ENCODE data around the gene SCG3.

The SCG3 gene

GRCh38 chr15:51724673-51725072 lies 43.4 kb downstream of the SCG3 start:
- no peaks in the 10 kb centered on the region for H4K20me1 ChIP-seq (ENCODE audit: insufficient read depth, low read length)
- H3K4me2 ChIP-seq (ENCODE audit: low read length): no peak overlapping the region
- no peaks in the 10 kb centered on the region for H3K27me3 ChIP-seq (ENCODE audit: insufficient read depth, low read length)
- peaks cover 6% of the 10 kb centered on the region; the same call in 1 of the 2 replicates for H3K36me3 ChIP-seq (ENCODE audit: insufficient read depth, low read length)
- no peak overlapping the region for H3K4me3 ChIP-seq (ENCODE audit: low read depth, low read length, poor library complexity, severe bottlenecking)
- no peaks in the 10 kb centered on the region for H3K79me2 ChIP-seq (ENCODE audit: insufficient read depth, low read length)
- no peaks in the 10 kb centered on the region for H3F3A ChIP-seq (ENCODE audit: insufficient read depth, low read length)
- H3K9me2 ChIP-seq (ENCODE audit: low read depth, low read length): no peaks in the 10 kb centered on the region
- H3K9ac ChIP-seq (ENCODE audit: low read length): no peak overlapping the region
- H2AFZ ChIP-seq (ENCODE audit: low read length): no peak overlapping the region
- H3K27ac ChIP-seq (ENCODE audit: low read depth, low read length, poor library complexity, severe bottlenecking): no peak overlapping the region
- TF ChIP-seq EZH2 (IDR thresholded peaks at IDR 0.05; ENCODE audit: borderline replicate concordance, low read length) (no peak), CTCF (IDR thresholded peaks at IDR 0.05; ENCODE audit: low read length) (no peak)
- H3K9me3 ChIP-seq (ENCODE audit: low read length): no peaks in the 10 kb centered on the region
- no peaks in the 10 kb centered on the region for H3K4me1 ChIP-seq (ENCODE audit: insufficient read depth, low read length, severe bottlenecking)

GRCh38 chr15:51726302-51727073 lies 45.2 kb downstream of the SCG3 start:
- H4K20me1 ChIP-seq (ENCODE audit: insufficient read depth, low read length): no peaks in the 10 kb centered on the region
- H3K4me2 ChIP-seq (ENCODE audit: low read length): no peak overlapping the region
- peaks cover 6% of the 10 kb centered on the region; the same call in 1 of the 2 replicates for H3K36me3 ChIP-seq (ENCODE audit: insufficient read depth, low read length)
- H2AFZ ChIP-seq (ENCODE audit: low read length): no peak overlapping the region
- no peaks in the 10 kb centered on the region for H3K9me2 ChIP-seq (ENCODE audit: low read depth, low read length)
- H3K4me1 ChIP-seq (ENCODE audit: insufficient read depth, low read length, severe bottlenecking): peaks cover 10% of the 10 kb centered on the region
- H3K79me2 ChIP-seq (ENCODE audit: insufficient read depth, low read length): no peaks in the 10 kb centered on the region
- no peaks in the 10 kb centered on the region for H3K9me3 ChIP-seq (ENCODE audit: low read length)
- H3K9ac ChIP-seq (ENCODE audit: low read length): no peak overlapping the region
- H3F3A ChIP-seq (ENCODE audit: insufficient read depth, low read length): no peaks in the 10 kb centered on the region
- H3K27me3 ChIP-seq (ENCODE audit: insufficient read depth, low read length): no peaks in the 10 kb centered on the region
- H3K4me3 ChIP-seq (ENCODE audit: low read depth, low read length, poor library complexity, severe bottlenecking): no peak overlapping the region
- H3K27ac ChIP-seq (ENCODE audit: low read depth, low read length, poor library complexity, severe bottlenecking): no peak overlapping the region
- TF ChIP-seq CTCF (IDR thresholded peaks at IDR 0.05; ENCODE audit: low read length) (no peak), EZH2 (IDR thresholded peaks at IDR 0.05; ENCODE audit: borderline replicate concordance, low read length) (no peak)

- Histone ChIP-seq H3K4me1 (ENCODE audit: insufficient read depth, low read length, severe bottlenecking) (peaks cover 18% of the 10 kb centered on the region), H3K27me3 (ENCODE audit: insufficient read depth, low read length) (no peaks in the 10 kb centered on the region), H3K9ac (ENCODE audit: low read length) (no peak overlapping the region), H3F3A (ENCODE audit: insufficient read depth, low read length) (no peaks in the 10 kb centered on the region), H3K9me3 (ENCODE audit: low read length) (no peaks in the 10 kb centered on the region), H2AFZ (ENCODE audit: low read length) (no peak overlapping the region), H3K27ac (ENCODE audit: low read depth, low read length, poor library complexity, severe bottlenecking) (no peak overlapping the region), H4K20me1 (ENCODE audit: insufficient read depth, low read length) (no peaks in the 10 kb centered on the region), H3K4me3 (ENCODE audit: low read depth, low read length, poor library complexity, severe bottlenecking) (no peak overlapping the region), H3K9me2 (ENCODE audit: low read depth, low read length) (no peaks in the 10 kb centered on the region), H3K36me3 (ENCODE audit: insufficient read depth, low read length) (peaks cover 6% of the 10 kb centered on the region; the same call in 1 of the 2 replicates), H3K79me2 (ENCODE audit: insufficient read depth, low read length) (no peaks in the 10 kb centered on the region), H3K4me2 (ENCODE audit: low read length) (no peak overlapping the region)
- TF ChIP-seq EZH2 (IDR thresholded peaks at IDR 0.05; ENCODE audit: borderline replicate concordance, low read length) (no peak), CTCF (IDR thresholded peaks at IDR 0.05; ENCODE audit: low read length) (no peak)
These were observed 46.0 kb downstream of the SCG3 start for GRCh38 chr15:51727141-51727897.
